ENCODE measurements around the gene STPG2.
A peak's percentile ranks its signal among the peaks of the same experiment; 100 is the strongest.
"Not testable (repeated sequence)": the region's sequence is repeated elsewhere in the genome, so short reads cannot be mapped to it uniquely, and the experiment has no call there.

The STPG2 gene

DNA sequence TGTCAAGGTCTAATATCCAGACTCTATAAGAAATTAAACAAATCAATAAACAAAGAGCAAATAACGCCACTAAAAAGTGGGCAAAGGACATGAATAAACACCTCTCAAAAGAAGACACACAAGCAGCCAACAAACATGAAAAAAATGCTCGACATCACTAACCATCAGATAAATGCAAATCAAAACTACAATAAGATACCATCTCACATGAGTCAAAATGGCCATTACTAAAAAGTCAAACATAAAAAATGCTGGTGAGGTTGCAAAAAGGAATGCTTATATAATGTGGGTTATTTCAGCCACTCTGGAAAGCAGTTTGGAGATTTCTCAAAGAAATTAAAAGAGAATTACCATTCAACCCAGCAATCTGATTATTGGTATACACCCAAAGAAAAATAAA, 481.1 kb downstream of the STPG2 start:
- DNase-seq (ENCODE audit: low read depth, low spot score) = peak; percentile 18
- no peak overlapping the region for H3K27ac ChIP-seq

- peak; percentile 91 for DNase-seq (ENCODE audit: low read depth, low spot score)
- peak overlapping the region; percentile 39 for H3K27ac ChIP-seq
Observed at GRCh38 chr4:97656044-97656720, 487.1 kb downstream of the STPG2 start.

- no peak overlapping the region for H3K27ac ChIP-seq
- DNase-seq (ENCODE audit: low read depth, low spot score) = no peak
Observed at GRCh38 chr4:97653701-97654100, 489.6 kb downstream of the STPG2 start.

- no peak overlapping the region for H3K27ac ChIP-seq
- no peak for DNase-seq (ENCODE audit: low read depth, low spot score)
Observed at GRCh38 chr4:97646997-97647396, 496.3 kb downstream of the STPG2 start.

GRCh38 chr4:97645071-97645821, 498.0 kb downstream of the STPG2 start:
- no peak for DNase-seq (ENCODE audit: low read depth, low spot score)
- H3K27ac ChIP-seq = no peak overlapping the region

DNA sequence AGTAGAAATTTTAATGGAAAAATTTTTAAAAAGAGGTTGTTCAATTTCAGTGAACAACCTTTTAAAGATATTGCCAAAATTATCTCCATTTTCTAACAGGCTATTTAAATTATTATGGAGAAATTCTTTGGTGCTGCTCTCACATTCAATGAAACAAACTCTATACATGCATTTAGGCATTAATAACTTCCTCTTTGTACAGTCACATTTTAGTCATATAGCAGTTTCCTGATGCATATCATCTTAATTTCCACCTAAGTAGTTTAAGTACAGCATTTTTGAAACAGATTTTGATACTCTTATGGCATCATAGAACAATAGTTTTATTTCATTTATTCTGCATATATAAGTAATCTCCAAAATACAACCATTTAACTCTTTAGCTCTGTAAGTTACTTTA, 500.1 kb downstream of the STPG2 start:
- no peak overlapping the region for H3K27ac ChIP-seq
- no peak for DNase-seq (ENCODE audit: low read depth, low spot score)

DNA sequence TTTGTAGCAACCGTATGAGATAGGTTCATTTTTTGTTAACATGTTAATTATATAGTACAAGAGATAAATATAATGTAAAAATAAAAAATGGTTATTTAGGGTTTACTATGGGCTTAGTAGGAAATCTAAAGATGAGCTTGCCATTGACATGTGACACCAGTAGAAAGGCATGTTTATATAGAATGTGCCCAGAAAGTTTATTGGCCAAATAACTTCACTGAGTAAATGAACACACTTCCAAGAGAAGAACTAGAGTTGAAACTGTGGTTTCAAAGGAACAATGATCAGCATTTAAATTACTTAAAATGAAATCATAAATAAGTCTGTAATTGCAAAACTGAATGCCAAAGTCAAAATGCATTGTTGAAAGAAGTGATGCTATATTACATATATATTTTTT, 503.3 kb downstream of the STPG2 start:
- DNase-seq (ENCODE audit: low read depth, low spot score) = no peak
- no peak overlapping the region for H3K27ac ChIP-seq

DNA sequence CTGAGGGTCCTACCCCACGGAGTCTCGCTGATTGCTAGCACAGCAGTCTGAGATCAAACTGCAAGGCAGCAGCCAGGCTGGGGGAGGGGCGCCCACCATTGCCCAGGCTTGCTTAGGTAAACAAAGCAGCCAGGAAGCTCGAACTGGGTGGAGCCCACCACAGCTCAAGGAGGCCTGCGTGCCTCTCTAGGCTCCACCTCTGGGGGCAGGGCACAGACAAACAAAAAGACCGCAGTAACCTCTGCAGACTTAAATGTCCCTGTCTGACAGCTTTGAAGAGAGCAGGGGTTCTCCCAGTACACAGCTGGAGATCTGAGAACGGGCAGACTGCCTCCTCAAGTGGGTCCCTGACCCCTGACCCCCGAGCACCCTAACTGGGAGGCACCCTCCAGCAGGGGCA, 509.4 kb downstream of the STPG2 start:
- H3K27ac ChIP-seq; DNase-seq (ENCODE audit: low read depth, low spot score): not testable (repeated sequence)

GRCh38 chr4:97627750-97628149, 515.5 kb downstream of the STPG2 start:
- DNase-seq (ENCODE audit: low read depth, low spot score) = no peak
- no peak overlapping the region for H3K27ac ChIP-seq

DNA sequence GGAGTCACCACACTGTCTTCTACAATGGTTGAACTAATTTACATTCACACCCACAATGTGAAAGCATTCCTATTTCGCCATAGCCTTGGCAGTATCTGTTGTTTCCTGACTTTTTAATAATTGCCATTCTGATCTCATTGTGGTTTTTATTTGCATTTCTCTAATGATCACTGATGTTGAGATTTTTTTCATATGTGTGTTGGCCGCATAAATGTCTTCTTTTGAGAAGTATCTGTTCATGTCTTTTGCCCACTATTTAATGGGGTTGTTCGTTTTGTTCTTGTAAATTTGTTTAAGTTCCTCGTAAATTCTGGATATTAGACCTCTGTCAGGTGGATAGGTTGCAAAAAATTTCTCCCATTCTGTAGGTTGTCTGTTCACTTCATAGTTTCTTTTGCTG, 519.1 kb downstream of the STPG2 start:
- DNase-seq (ENCODE audit: low read depth, low spot score) = peak; percentile 8
- no peak overlapping the region for H3K27ac ChIP-seq

GRCh38 chr4:97605932-97606331, 537.3 kb downstream of the STPG2 start:
- no peak for DNase-seq (ENCODE audit: low read depth, low spot score)

GRCh38 chr4:97593248-97593647, 550.0 kb downstream of the STPG2 start:
- no peak for DNase-seq (ENCODE audit: low read depth, low spot score)
- no peak overlapping the region for H3K27ac ChIP-seq

More at GRCh38 chr4:97605932-97606331, 537.3 kb downstream of the STPG2 start:
- no peak overlapping the region for H3K27ac ChIP-seq

DNA sequence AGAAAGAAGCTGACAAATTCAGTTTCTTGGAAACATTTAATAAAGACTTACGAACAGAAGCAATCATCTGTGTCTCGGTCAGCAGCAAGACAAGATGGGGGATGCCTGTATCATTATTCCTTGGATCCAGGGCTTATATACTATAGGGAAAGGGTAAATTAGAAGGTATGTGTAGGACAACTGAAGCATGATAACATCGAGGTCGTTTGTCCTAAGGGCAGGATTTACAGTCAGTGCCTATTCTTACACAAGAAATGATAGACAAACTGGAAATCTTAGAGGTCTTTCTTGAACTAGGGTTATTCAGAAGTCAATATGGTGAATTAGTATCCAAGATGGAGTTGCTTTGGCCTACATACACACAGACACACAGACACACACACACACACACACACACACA, 553.0 kb downstream of the STPG2 start:
- no peak for DNase-seq (ENCODE audit: low read depth, low spot score)
- peak overlapping the region; percentile 45 for H3K27ac ChIP-seq

GRCh38 chr4:97589481-97590196, 553.6 kb downstream of the STPG2 start:
- peak; percentile 29 for DNase-seq (ENCODE audit: low read depth, low spot score)

DNA sequence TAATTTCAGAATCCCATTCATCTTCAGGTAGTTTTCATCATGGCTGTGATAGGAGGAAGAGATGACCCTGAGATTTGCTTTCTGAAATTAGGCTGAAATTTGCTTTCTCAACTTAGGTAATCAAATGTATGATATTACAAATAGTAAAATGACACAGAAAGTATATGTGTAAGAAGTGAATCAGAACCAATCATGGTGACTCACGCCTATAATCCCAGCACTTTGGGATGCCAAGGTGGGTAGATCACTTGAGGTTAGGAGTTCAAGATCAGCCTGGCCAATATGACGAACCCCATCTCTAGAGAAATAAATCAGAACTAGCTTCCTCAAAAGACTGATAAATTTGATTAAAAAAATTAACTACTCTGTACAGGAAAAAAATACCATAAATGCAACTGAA, 555.4 kb downstream of the STPG2 start:
- peak; percentile 55 for DNase-seq (ENCODE audit: low read depth, low spot score)
- H3K27ac ChIP-seq = peak overlapping the region; percentile 44

More at GRCh38 chr4:97589481-97590196, 553.6 kb downstream of the STPG2 start:
- H3K27ac ChIP-seq = peak overlapping the region; percentile 45

- no peak for DNase-seq (ENCODE audit: low read depth, low spot score)
- no peak overlapping the region for H3K27ac ChIP-seq
Observed at GRCh38 chr4:97585274-97585673, 558.0 kb downstream of the STPG2 start.

DNA sequence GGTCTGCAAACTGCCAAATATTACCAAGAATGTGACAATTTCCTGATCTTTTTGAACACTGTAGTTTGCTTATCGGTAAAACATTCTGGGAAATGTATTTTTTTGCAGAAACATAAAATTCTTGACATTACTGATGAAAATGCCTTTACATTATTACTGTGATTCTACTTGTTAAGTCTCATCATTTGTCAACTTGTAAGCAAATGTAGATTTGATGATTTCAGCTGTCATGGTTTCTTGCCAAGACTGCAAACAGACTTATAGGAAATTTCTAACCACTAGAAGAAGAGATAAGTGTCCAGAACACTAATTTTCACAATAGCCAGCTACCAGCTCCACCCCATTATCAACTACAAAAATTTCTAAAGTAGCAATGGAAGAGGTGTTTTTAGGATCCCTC, 560.4 kb downstream of the STPG2 start:
- H3K27ac ChIP-seq = no peak overlapping the region
- no peak for DNase-seq (ENCODE audit: low read depth, low spot score)

- H3K27ac ChIP-seq = no peak overlapping the region
- DNase-seq (ENCODE audit: low read depth, low spot score) = no peak
Observed at GRCh38 chr4:97577004-97577403, 566.3 kb downstream of the STPG2 start.

GRCh38 chr4:97560009-97560408, 583.3 kb downstream of the STPG2 start:
- no peak overlapping the region for H3K27ac ChIP-seq
- DNase-seq (ENCODE audit: low read depth, low spot score) = no peak

- H3K27ac ChIP-seq = no peak overlapping the region
- DNase-seq (ENCODE audit: low read depth, low spot score) = no peak
Observed at GRCh38 chr4:97558204-97558778, 585.0 kb downstream of the STPG2 start.

GRCh38 chr4:97550637-97551036, 592.6 kb downstream of the STPG2 start:
- not testable (repeated sequence) for H3K27ac ChIP-seq; DNase-seq (ENCODE audit: low read depth, low spot score)
